ENCODE measurements around the gene YWHAG. TPM values are rescaled to one million over a fixed set of nuclear protein-coding genes. Genes with fewer than 3 reads are reported as not detected.
"Not testable (repeated sequence)": the region's sequence is repeated elsewhere in the genome, so short reads cannot be mapped to it uniquely, and the experiment has no call there.

Gene YWHAG
- polyA plus RNA-seq, 1 donor (not counting 4 experiments of a cell fraction or from before 2014, with no cell fraction given) = 130 TPM

- Histone ChIP-seq H3K27ac (ENCODE audit: control insufficient read depth, insufficient read depth, low read length) (peak overlapping the region; percentile 96), H4K20me1 (ENCODE audit: control insufficient read depth, extremely low read depth, insufficient read depth, low read length) (no peaks in the 10 kb centered on the region), H3K9me3 (ENCODE audit: control insufficient read depth, low read depth, low read length) (no peaks in the 10 kb centered on the region), H3K36me3 (ENCODE audit: control insufficient read depth in 2 of 2, extremely low read depth in 1 of 2, insufficient read depth in 2 of 2, low read length in 2 of 2) (no peaks in the 10 kb centered on the region), H3K79me2 (ENCODE audit: control insufficient read depth, insufficient read depth, low read length) (no peaks in the 10 kb centered on the region), H3K9me1 (ENCODE audit: control insufficient read depth, extremely low read depth, insufficient read depth, low read length) (no peaks in the 10 kb centered on the region), H3K27me3 (ENCODE audit: control insufficient read depth, extremely low read depth, insufficient read depth, low read length) (no peaks in the 10 kb centered on the region), H2AFZ (ENCODE audit: control insufficient read depth, low read length) (peak overlapping the region; percentile 75), H3K4me1 (ENCODE audit: control insufficient read depth, extremely low read depth, insufficient read depth, low read length) (peaks cover 44% of the 10 kb centered on the region), H3K9ac (ENCODE audit: control insufficient read depth, extremely low read depth, insufficient read depth, low read length) (peak overlapping the region; percentile 86), H3K4me2 (ENCODE audit: control insufficient read depth, extremely low read depth, insufficient read depth, low read depth, low read length) (peak overlapping the region; percentile 92), H3K4me3 (ENCODE audit: control insufficient read depth in 2 of 3, extremely low read depth in 1 of 3, insufficient read depth in 2 of 3, low read depth in 1 of 3, low read length in 3 of 3) (peak overlapping the region; percentile 12 to 57 (median 53))
- dilution Hi-C loops (cut with MboI; ENCODE audit: extremely low pct_ligation_motif_present, low sequenced_read_pairs) = no loop called here
- FAIRE-seq = no peak
- no peak for TF ChIP-seq CTCF (optimal IDR thresholded peaks at IDR 0.05 in 1 of 3, IDR thresholded peaks at IDR 0.05 in 1 of 3, conservative IDR thresholded peaks at IDR 0.05 in 1 of 3; ENCODE audit: extremely low read depth in 1 of 3, insufficient read depth in 2 of 3, low read length in 3 of 3)
- TF ChIP-seq EZH2 (IDR thresholded peaks at IDR 0.05; ENCODE audit: low read length) = no peak
- no peak for DNase-seq (ENCODE audit: low read depth, low spot score)
Measured at GRCh38 chr7:76292213-76292573, 66.6 kb downstream of the YWHAG start.

DNA sequence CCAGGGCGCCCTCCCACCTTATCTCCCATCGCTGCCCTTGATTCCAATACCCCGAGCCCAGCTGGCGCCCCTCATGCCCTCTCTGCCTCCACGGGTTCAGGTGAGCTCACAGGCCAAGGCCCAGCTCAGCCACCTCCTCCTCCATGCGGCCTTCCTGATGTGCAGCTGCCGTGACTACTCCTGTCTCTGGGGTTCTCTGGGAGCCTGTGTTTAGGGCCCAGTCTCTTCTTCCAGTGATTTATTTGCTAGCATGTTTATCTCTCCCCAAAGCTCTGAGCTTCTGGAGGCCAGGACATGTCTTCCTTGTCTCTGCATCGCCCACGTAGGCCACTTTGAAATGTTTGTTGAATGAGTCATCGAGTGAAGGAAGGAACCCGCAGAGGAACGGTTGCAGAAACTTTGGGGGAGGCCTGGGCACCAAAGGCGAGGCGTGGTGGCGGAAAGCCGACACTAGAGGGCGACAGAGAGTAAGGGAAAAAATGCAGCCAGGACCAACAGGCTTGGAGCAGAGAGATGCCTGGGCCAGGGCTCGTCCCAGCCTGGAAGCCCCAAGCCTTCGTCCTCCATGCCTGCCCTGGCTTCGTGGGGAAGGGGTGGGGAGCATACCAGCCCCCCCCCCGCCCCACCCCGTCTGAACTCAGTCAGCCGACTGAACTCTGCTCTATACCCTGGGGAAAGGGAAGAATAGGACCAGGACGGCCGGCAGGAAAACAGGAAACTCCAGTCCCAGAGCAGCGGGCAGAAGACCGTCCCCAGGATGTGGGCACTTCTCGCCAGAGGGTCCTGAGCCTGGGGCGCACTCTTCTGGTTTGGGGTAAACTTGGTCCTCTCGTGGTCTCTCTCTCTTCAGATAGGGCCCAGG lies 67.2 kb downstream of the YWHAG start:
- H3K9ac ChIP-seq (ENCODE audit: control insufficient read depth, extremely low read depth, insufficient read depth, low read length) = peak overlapping the region; percentile 86
- H3K4me3 ChIP-seq (ENCODE audit: control insufficient read depth in 2 of 3, extremely low read depth in 1 of 3, insufficient read depth in 2 of 3, low read depth in 1 of 3, low read length in 3 of 3) = peak overlapping the region; percentile 12 to 57 (median 53)
- peak overlapping the region; percentile 83 for H2AFZ ChIP-seq (ENCODE audit: control insufficient read depth, low read length)
- no peaks in the 10 kb centered on the region for H3K9me1 ChIP-seq (ENCODE audit: control insufficient read depth, extremely low read depth, insufficient read depth, low read length)
- H3K27me3 ChIP-seq (ENCODE audit: control insufficient read depth, extremely low read depth, insufficient read depth, low read length) = no peaks in the 10 kb centered on the region
- H3K9me3 ChIP-seq (ENCODE audit: control insufficient read depth, low read depth, low read length) = no peaks in the 10 kb centered on the region
- H3K4me1 ChIP-seq (ENCODE audit: control insufficient read depth, extremely low read depth, insufficient read depth, low read length) = peaks cover 37% of the 10 kb centered on the region
- no peaks in the 10 kb centered on the region for H4K20me1 ChIP-seq (ENCODE audit: control insufficient read depth, extremely low read depth, insufficient read depth, low read length)
- TF ChIP-seq CTCF (optimal IDR thresholded peaks at IDR 0.05 in 1 of 3, IDR thresholded peaks at IDR 0.05 in 1 of 3, conservative IDR thresholded peaks at IDR 0.05 in 1 of 3; ENCODE audit: extremely low read depth in 1 of 3, insufficient read depth in 2 of 3, low read length in 3 of 3) (peak in 2 of 3 experiments; percentile 91 to 98), EZH2 (IDR thresholded peaks at IDR 0.05; ENCODE audit: low read length) (no peak)
- peak; percentile 77 for FAIRE-seq
- dilution Hi-C loops (cut with MboI; ENCODE audit: extremely low pct_ligation_motif_present, low sequenced_read_pairs) = no loop called here
- no peaks in the 10 kb centered on the region for H3K79me2 ChIP-seq (ENCODE audit: control insufficient read depth, insufficient read depth, low read length)
- DNase-seq (ENCODE audit: low read depth, low spot score) = peak; percentile 96
- H3K4me2 ChIP-seq (ENCODE audit: control insufficient read depth, extremely low read depth, insufficient read depth, low read depth, low read length) = peak overlapping the region; percentile 92
- no peaks in the 10 kb centered on the region for H3K36me3 ChIP-seq (ENCODE audit: control insufficient read depth in 2 of 2, extremely low read depth in 1 of 2, insufficient read depth in 2 of 2, low read length in 2 of 2)
- peak overlapping the region; percentile 96 for H3K27ac ChIP-seq (ENCODE audit: control insufficient read depth, insufficient read depth, low read length)

DNA sequence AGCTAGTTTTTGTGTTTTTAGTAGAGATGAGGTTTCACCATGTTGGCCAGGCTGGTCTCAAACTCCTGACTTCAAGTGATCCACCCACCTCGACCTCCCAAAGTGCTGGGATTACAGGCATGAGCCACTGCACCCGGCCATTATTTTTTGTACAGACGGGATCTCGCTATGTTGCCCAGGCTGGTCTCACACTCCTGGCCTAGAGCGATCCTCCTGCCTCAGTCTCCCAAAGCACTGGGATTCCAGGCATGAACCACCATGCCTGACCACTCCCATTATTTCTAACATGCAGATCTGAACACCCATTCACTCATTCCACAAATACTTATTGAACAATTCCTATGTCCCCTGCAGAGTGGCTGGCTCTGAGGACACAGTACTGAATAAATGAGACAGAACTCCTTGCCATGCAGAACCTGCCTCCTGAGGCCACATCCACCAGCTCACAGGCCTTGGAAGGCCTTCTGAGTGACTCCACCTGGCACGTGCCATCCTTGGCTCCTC lies 67.9 kb downstream of the YWHAG start:
- Histone ChIP-seq H3K4me3 (ENCODE audit: control insufficient read depth in 2 of 3, extremely low read depth in 1 of 3, insufficient read depth in 2 of 3, low read depth in 1 of 3, low read length in 3 of 3) (peak overlapping the region in 2 of 3 experiments; percentile 23 to 52), H3K4me1 (ENCODE audit: control insufficient read depth, extremely low read depth, insufficient read depth, low read length) (peaks cover 35% of the 10 kb centered on the region)
- not testable (repeated sequence) for FAIRE-seq

More for the DNA sequence above, 67.9 kb downstream of the YWHAG start:
- H3K79me2 ChIP-seq (ENCODE audit: control insufficient read depth, insufficient read depth, low read length); H3K9me1 ChIP-seq (ENCODE audit: control insufficient read depth, extremely low read depth, insufficient read depth, low read length); H3K36me3 ChIP-seq (ENCODE audit: control insufficient read depth in 2 of 2, extremely low read depth in 1 of 2, insufficient read depth in 2 of 2, low read length in 2 of 2); H3K27me3 ChIP-seq (ENCODE audit: control insufficient read depth, extremely low read depth, insufficient read depth, low read length); H3K9me3 ChIP-seq (ENCODE audit: control insufficient read depth, low read depth, low read length); DNase-seq (ENCODE audit: low read depth, low spot score); dilution Hi-C loops (cut with MboI; ENCODE audit: extremely low pct_ligation_motif_present, low sequenced_read_pairs); H4K20me1 ChIP-seq (ENCODE audit: control insufficient read depth, extremely low read depth, insufficient read depth, low read length): not testable (repeated sequence)
- peak overlapping the region; percentile 82 for H3K4me2 ChIP-seq (ENCODE audit: control insufficient read depth, extremely low read depth, insufficient read depth, low read depth, low read length)
- peak overlapping the region; percentile 83 for H2AFZ ChIP-seq (ENCODE audit: control insufficient read depth, low read length)
- peak overlapping the region; percentile 96 for H3K27ac ChIP-seq (ENCODE audit: control insufficient read depth, insufficient read depth, low read length)
- H3K9ac ChIP-seq (ENCODE audit: control insufficient read depth, extremely low read depth, insufficient read depth, low read length) = peak overlapping the region; percentile 78

Data from keratinocyte (primary cell).